Hindlimb muscle (tissue), 1 donor: ENCODE measurements around the gene KRT6B. TPM values are rescaled to one million over a fixed set of nuclear protein-coding genes. Genes with fewer than 3 reads are reported as not detected.
"Not testable (repeated sequence)": the region's sequence is repeated elsewhere in the genome, so short reads cannot be mapped to it uniquely, and the experiment has no call there.

ENCODE experiments used
- DNase-seq: peaks from one replicate; pipeline ENCODE4 v3.0.0-alpha.2; 2013
- polyA plus RNA-seq: library from polyadenylated mRNA; unstranded; fragments of 120-200 nt; gene quantifications from one replicate; pipeline ENCODE4 v1.2.1, GENCODE V29; 2013; ENCODE audit not compliant: insufficient read length

KRT6B gene
- polyA plus RNA-seq, 1 donor = 0.25 TPM

DNA sequence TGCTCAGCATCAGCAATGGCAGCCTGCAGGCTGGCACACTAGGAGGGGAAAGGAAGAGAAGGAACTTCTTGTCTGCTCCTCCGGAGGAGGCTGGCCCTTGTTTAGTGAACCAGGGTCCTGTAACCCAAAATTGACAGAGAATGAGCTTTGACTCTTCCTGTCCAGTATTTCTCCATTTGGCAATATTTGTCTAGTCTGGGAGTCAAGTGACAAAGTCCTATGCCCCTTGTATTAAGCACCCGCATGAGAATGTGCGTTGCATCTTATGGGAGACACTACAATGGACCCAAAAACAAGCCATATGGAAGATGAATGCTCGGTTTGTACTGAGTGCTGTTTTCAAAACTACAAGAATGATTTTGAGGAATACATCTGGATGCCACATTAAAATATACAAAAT is 17.9 kb upstream of the KRT6B start:
- no peak for DNase-seq

DNA sequence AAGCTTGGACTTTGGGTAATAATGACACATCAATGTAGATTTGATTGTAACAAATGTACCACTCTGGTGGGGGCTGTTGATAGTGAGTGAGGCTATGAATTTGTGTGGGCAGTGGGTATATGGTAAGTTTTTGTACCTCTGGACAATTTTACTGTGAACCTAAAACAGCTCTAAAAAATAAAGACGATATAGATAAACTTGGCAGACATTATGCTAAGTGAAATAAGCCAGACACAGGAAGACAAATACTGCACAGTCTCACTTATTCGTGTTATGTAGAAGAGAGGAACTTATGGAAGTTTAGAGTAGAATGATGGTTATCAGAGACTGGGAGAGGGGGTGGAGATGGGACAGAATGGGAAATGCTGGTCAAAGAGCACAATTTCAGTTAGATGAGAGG is 13.0 kb upstream of the KRT6B start:
- DNase-seq = no peak

DNA sequence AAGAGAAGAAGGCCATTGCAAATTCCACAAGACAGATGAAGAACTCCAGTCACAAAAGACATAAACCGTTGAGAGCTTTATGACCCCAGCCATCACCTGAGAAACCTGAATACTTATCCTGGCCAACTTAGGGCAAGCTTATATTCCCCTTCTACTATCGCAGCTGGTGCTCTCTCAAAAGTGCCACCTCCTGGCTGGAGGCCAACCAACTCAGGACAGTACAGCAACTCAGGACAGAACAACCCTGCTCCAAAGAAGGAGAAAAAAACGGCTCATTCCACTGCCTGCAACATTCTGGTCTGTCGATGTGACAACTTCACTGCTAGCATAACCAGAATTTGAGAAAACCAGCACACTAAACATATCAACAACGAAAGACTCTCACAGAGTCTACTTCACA is 9.7 kb upstream of the KRT6B start:
- no peak for DNase-seq

DNA sequence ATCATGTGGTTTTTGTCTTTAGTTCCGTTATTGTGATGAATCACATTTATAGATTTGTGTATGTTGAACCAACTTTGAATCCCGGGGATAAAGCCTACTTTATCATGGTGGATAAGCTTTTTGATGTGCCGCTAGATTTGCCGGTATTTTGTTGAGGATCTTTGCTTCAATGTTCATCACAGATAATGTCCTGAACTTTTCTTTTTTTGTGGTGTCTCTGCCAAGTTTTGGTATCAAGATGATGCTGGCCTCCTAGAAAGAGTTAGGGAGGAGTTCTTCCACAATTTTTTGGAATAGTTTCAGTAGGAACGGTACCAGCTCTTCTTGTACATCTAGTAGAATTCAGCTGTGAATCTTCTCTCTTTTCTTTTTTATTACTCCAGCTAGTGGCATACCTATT is 6.9 kb upstream of the KRT6B start:
- DNase-seq = no peak

DNA sequence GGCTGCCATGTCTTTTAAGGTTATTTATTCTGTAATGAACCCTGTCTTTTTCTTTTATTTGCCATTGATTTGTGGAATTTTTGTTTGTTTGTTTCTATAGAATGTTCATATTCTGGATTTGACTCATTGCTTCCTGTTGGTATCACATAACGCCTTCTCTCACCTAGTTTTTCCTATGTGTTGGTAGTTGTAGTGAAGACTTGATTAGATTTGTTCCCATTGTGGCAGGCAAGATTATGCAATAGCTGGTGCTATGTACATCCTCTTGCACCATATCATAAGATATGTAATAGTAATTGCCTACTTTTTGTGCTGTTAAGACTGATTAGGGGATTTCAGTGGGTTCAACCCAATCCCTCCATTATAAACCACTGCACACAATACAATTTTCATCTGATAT is 3.9 kb upstream of the KRT6B start:
- no peak for DNase-seq

DNA sequence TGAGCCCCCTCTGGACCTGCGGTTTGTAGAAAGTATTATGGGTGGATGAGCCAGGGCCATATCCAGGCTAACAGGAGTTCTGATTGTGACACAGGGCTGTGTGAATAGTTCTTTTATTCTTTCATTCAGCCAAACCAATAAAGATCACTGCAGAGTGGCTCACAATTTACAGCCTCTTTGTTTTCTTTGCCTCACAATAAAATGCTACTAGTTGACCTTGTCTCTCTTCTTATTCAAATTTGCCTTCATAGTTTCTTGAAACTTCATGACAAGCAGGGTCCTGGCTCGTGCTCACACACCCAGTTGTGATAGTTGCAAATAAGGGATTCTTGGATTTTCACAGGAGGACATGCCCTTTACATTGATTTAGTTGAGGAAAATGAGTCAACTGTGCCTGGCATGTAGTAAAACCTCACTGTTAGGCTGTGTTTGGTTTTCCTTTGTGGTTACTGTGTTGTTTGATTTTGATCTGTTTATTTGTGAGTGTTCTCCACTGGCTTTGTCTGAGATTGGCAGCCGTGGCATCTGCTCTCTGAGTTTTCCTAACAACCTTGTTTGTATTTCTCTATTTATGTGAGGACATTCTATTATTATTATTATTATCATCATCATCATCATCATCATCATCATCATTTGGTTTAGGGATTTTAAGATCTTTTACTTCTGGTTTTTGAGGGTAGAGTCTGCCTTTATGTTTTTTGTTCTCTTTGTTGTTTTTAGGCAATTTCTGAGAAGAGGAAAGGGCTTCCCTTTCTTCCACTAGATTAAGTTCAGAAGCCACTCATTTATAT is 2.7 kb upstream of the KRT6B start:
- no peak for DNase-seq

DNA sequence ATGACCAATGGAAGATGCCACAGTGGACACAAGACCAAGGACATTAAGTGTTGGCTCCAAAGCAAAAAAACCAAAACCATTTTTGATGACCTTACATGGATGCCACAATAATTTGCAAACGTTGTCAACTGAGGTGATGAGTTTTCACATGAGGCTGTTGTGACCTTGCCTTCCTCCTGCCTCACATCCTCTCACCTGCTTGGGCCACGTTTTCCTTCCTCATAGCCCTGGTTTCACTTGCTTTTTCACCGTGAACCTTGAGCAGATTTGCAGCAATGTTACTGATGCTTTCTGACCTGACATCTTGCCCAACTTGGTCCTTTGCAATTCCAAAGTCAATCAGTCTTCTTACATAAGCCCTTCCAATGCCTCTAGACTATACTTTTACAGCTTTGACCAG is 3.7 kb downstream of the KRT6B start:
- no peak for DNase-seq

DNA sequence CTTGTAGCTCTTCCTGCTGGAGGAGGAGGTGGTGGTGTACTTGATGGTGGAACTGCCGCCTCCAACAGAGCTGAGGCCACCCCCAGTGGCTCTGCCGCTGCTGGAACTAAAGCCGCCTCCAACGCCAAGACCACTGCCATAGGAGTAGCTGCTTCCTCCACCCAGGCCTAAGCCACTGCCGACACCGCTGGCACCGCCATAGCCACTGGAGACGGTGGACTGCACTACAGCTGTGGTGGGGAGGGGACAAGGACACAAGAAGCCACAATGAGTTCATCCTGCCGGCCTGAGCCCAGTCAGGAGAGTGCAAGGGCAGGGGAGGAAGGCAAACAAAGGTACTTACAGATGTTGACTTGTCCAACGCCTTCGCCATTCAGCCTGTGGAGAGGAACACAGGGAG is 4.8 kb downstream of the KRT6B start:
- not testable (repeated sequence) for DNase-seq

DNA sequence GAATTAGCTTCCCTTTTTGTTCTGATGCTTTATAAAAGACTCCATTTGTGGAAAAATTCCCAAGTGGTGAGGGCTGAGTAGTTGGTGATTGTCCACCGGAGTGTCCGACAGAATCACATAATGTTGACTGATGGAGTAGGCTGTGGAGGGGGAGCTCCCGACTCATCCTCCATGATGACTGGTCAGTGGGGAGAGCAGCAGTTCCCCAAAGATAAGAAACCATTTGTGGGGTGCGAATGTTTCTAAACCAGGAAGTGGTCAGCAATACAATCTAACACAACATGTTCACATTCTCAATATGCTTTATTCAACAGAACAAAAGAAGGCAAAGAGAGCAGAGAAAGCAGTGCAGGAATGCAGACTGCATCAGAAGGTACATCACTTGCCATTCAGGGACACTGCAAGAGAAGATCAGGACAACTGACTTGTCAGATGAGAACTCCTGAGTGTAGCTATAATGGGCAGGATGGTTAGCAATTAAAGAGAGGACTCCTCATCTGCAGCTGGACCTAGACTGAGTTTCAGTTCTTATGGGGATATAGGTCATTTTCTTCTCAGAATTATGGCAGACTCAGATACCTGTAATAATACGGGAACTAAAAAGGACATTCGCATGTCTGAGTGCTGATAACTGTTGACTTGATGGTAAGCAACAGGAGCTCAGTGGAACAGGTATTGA is 5.4 kb downstream of the KRT6B start:
- DNase-seq = no peak

DNA sequence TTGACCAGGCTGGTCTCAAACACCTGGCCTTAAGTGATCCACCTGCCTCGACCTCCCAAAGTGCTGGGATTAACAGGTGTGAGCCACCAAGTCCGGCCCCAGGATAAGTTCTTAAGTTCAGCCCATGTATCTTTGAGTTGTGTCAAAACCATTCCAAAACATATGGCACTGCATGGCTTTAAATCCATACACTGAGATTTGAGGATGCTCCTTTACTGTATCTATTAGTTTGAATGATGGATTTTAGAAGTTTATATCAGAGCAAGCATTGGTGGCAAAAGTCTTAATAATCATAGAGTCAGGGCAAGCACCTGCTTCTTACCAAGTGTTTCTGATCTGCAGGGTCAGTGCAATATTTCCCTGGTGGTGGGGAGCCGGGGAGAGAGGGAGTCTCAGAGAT is 6.1 kb downstream of the KRT6B start:
- DNase-seq = no peak

DNA sequence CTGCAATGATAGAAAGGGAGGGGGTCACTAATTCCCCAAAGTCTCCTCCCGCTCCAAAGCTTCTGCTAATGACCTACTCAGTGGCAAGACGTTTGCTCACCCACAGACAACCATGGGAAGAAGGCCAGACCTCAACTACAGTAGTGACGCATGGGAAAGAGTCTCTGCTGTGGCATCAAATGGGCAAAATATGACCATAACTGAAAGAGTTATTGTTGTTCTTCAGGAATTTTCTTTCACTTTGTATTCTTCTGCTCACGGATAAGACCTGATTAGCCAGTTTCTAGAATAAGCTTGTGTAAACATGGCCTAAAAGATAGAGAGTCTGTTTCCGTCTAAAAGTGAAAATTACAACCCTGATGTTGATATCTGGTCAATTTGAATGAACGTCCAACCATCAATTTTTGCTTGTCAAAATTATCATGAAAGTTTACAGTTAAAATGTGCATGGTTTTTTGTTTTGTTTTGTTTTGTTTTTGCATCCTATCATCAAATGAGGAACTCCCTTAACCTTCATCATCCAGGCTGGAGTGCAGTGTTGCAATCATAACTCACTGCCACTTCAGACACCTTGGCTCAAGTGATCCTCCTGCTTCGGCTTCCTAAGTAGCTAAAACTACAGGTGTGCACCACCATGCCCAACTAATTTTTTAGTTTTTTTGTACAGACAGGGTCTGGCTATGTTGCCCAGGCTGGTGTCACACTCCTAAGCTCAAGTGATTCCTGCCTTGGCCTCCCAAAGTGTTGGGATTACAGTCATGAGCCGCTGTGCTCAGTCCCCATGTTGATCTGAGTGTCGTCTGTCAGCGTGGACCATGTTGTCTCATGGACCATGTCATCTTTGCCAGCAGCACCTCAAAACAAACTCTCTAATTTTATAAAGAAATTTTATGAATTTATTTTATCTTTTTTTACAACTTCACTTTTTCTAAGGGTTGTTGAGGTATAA is 7.0 kb downstream of the KRT6B start:
- no peak for DNase-seq

DNA sequence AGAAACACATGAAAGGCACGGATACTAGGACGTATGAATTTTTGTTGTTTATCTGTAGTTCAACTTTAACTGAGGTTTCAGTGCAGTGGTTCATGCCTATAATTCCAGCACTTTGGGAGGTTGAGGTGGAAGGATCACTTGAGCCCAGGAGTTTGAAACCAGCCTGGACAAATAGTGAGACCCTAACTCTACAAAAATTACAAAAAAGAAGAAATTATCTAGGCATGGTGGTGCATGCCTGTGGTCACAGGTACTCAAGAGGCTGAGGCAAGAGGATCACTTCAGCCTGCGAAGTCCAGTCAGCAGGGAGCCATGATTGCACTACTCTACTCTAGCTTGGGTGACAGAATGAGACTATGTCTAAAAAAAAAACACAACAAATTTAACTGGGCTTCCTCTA is 8.0 kb downstream of the KRT6B start:
- no peak for DNase-seq

DNA sequence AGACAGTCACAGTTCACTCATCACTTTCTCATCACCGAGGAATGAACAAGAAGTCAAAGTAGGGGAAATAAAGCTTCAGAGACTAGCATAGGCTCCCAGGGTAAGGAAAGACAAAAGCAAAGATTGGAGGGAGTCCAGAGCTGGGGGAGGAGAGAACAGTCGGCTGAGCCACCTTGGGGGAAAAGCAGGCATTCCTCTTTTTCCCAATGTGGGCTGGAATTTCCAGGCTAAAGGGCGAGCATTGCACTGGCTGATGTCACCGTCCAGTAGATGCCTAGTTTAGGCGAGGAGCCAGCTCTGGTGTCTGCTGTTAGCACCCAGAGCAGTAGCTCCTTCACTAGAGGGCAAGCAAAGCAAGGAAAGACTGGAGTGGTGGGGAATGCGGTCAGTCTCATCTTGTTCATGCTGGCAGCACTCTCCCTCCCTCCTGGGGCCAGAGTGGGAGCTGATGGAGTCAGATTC is 9.3 kb downstream of the KRT6B start:
- no peak for DNase-seq

DNA sequence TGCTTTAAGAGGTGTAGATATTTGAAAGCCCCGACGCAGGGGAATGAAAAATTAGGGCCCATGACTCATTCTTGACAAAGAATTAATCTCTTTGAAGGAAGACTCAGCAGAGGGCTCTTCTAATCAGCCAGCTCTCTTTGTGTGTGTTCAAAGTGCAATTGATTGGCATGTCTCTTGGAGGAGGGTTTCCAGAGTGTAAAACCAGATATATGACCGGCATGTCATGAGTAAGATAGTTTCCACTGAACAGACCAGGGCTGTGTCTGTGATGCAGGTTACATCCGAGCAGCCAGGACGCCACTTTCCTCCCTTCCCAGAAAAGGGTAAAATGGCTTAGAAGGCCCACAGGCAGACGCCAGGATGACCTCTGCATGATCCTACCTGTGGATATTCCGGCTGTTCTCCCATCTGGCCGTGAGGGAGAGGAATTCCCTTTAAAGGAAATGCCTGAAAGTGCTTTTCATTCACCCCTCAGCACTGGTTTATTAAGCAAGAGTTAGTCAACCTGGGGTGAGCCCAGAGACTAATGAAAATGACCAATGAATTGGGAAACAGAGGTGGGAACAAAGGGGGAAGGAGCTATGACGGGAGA is 10.5 kb downstream of the KRT6B start:
- DNase-seq = no peak

DNA sequence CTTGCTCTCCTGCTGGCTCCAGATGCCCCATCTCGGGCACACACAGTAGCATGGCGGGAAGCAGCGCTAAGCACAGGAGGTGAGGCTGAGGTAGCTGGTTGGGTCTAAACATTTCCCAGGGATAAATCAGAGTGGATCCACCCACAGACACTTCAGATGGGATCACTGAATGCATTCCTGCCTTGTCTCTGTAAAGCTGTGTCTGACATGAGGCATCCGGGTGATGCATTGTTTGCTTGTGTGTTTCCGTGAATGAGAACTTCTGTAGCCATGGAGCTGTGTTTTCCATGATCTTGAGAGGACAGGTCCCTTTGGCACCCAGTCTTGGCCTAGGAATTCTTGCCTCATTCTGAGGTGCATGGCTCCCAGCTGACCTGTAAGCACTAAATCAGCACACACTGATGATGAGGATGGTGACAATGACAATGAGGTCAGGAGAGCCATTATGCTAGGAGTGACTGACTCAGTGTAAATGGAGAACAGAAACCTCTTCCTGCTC is 11.1 kb downstream of the KRT6B start:
- DNase-seq = no peak

DNA sequence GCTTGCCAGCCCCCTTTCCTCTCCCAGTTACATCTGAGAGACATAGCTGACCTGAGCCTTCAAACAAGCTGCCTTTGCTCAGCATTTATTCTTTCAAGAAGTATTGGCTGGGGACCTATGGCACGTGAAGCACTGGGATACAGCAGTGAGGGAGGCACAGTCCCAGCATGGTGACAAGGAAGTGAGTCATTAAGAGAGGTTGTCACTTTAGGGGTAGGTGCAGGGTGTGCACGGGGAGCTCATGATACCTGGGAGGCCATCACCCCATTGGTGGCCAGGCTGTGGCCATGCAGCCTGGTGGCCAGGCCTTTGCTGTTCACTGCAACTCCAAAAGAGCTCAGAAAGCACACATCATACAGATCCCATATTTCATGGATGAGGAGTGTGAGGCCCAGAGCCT is 12.1 kb downstream of the KRT6B start:
- no peak for DNase-seq

DNA sequence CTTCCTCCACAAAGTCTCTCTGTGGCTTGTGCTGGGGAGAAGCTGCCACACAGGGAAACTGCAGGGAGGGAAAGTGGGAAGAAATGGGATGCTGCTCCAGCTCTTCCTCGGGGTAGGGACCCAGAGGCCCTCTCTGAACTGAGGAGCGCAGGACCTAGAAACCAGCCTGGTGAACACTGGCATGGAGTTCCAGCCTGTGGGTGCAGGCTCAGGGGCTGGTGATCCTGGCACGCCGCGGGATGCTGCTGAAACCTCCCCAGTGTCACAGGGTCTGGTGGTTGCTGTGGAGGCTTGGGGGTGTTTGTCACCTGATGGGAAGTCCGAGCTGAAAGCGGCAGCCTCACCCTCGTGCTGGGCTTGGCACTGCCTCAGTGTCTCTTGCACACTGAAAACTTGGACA is 12.5 kb downstream of the KRT6B start:
- DNase-seq = no peak

DNA sequence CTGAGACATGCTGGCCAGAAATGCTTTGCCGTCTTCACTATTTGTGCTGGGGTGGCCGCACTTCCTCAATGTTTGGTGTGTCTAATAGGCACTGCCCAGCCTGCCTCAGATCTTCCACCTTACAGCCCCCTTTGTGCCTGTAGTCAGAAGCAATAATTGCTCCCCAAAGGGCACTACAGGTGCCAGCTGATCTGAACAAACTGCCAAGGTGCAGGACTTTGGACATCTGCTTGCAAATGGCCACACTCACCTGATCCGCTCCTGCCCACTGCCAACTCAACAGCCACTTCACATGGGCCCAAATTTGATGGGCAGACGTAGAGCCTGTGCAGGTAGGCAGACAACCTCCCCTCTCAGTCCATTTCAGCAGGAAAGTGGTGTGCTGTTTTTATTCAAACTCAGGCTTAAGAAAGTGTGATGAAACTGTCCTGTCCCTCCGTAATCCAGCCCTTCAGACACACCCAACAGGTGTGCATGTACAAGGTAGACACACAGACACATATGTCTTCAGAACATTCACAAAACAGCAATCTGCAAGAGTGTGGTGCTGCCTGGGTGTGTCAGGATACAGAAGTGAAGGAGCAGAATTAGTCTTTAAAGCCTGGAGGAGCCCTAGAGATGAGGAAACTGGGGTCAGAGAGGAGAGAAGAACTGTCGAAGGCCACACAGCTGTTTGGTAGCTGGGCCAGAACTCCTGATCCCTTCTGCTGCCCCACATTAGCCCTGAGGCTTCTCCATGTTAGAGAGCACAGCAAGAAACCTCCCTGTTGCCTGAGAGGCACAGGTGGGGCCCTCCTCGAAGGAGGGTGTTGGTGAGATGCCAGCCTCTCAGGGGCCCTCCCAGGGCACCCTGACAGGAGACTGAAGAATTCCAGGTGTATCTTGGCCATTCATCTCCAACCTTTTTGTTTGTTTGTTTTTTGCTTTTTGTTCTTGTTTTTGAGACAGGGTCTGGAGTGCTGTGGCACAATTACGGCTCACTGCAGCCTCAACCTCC is 13.3 kb downstream of the KRT6B start:
- DNase-seq = no peak

DNA sequence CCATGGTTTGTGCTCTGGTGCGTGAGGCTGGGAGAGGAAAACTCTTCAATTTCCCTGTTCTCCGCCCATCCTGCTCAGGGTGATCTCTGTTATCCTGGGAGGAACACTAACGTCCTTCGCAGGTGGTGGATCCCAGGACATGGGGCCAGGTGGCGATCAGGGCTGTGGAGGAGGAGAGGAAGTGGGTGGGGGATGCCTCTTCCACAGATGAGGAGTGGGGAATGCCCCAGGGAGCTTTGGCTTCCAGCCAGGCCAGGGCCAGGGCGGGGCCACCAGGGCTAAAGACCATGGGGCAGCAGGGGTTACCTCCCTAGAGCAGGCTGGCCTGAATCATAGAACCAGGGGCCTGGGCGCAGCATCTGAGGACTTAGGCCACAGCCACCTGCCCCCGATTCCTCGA is 14.4 kb downstream of the KRT6B start:
- no peak for DNase-seq

DNA sequence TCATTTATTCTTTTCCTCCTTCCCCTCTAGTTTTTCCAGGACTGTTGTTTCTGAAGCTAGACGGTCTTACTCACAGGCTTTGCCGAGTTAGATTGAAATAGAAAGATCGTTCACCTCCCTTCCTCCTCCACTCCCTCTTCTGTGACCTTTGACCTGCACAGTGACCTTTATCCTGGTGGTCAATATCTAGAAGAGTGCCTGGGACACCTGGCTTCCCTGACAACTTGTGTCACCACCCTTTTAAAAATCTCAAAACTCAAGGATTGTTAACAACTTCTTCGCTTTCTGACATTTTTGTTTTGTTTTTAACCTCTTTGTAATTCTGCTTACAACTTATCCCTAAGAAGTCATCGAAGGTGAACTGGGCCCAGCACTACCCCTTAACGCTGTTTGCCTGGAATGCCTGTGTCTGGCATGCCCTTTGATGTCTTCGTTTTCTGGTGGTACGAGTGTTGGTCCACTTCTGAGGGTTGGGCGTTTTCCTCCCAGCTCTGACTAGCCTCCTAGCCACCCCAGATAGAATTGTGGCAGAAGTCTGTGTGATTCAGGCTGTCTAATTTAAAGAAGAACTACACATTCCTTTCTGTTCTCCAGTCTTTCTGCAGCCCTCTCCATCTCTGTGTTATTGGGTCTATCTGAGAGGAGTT is 15.0 kb downstream of the KRT6B start:
- DNase-seq = no peak
